ENCODE measurements around the gene RNLS.
"Not testable (repeated sequence)": the region's sequence is repeated elsewhere in the genome, so short reads cannot be mapped to it uniquely, and the experiment has no call there.

RNLS gene

DNA sequence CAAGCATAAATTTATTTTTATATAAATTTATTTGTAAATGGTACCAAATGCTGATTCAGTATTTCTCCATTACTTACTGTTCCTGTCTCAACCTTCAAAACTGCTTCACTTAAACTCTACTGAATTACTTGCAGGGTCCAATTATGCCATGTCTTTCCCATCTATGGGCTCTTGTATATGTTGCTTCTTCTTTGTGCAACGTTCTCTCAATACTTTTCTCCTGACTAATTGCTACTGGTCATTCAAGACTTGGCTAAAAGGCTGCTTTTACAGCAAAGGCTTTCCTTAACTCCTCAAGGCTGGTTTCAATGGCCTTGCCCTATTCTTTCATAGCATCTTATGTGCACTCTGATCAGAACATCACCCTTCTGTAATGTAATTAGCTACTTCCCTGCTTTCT is 67.9 kb downstream of the RNLS start:
- no peak for DNase-seq

DNA sequence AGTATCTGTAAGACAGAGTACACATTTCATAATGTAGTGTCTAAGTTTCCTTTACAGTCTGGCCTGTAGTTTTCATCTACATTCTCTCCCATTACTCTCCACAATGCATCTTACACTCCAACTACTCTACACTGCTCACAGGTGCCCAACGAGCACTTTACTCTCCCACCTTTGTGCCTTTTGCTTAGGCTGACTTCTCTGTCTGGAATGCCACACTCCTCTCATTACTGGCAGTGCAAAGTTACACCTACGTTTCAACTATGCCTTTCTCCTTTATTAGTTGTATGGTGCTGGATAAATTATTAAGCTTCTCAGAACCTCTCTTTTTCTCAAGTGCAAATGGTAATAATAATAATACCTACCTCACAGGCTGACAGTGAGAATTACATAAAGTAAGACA is 70.5 kb downstream of the RNLS start:
- DNase-seq = no peak

DNA sequence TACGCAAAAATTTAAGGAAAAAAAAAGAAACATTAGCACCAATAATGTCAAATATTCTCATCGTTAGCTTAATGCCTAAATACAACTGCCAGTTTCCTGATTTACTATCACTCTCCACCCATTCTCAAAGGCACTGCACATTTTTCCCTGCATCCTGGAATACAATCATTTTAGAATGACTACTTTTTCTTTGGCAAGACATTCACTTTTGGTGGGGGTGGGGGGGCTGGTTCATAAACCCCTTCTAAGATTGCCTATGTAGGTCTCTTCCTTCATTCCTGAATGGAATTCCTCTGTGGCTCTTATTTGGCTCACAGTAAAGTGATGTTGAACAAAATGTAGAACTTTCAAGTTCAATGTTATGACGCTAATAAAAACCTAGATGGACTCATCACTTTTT is 74.3 kb downstream of the RNLS start:
- DNase-seq = no peak

DNA sequence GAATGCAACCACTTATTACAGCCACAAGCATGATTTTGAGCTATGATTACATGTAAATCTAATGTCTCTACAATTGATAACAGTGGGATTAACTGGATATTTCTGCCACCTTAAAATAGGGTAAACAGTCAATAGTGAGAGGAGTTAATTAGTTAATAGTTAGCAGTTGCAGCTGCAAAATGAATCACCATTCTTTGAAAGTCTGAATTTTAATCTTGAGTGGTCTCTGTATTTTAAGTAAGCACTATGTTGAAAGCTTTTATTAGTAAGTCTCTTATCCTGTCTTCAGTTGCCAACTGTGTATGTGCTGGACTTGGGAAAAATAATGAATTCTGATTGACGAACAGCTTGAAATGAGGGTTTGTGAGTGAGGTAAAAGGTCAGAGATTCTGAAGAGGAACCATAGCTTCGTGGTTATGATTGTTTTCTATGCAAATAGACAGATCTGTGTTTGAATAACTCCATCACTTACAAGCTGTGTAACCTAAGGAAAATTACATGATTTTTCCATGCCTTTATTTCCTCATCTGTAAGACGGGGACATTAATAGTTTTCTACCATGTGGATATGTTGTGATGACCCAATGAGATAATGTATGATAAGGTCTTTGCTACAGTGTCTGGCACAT is 75.2 kb downstream of the RNLS start:
- DNase-seq = no peak

DNA sequence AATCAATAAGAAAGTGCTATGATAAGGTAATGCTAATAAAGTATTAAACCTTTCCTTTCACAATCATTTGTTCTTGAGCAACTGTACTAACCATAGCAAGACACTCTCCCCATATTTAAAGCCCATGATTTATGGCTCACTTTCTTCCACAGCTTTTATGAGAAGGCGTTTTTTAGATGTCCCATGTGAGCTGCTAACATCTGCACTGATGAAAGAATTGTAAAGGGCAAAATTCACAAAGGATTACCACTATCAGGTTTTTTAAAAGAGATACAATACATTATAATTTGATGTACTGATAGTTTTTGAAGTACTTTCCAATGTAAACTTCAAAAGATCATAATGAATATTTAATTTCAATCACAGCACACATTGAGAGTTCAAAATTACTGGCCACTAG is 75.7 kb downstream of the RNLS start:
- DNase-seq = no peak

DNA sequence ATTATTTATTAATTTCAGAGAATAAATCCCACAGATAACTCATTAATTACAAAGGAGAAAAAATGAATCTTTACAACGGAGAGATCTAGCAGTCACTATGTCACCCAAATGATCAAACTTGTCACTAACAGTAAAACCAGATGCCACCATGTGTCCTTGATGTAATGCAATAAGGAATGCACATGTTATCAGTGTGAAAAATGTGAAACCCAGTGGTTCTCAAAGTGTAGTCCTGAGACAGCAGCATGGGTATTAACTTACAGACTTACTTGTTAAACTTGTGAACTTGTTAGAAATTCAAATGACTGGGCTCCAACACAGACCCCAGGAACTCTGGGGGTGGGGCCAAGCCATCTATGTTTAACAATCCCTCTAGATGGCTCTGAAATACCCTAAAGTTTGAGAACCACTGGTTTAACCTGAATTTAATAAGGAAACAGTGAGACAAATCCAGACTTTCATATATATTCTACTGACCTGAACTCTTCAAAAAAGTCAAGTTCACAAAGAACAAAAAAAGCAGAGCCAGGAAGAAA is 77.4 kb downstream of the RNLS start:
- DNase-seq = no peak

DNA sequence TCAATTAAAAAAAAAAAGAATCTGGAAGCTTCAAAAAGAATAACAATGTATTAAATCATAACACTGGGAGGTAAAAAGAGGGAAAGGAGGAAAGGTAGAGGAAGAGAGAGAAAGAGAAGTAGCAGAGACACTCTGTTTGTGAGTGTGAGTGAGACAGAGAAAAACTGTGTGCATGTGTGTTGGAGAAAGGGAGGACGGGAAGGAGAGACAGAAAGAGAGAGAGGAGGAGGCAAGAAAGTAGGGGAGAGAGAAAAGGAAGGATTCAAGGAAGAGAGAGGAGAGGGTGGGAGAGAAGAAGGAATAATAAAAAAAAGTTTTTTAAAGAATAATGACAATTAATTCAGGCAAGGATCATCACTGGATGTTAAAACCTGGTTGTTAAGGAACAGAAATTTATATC is 77.9 kb downstream of the RNLS start:
- DNase-seq = no peak

DNA sequence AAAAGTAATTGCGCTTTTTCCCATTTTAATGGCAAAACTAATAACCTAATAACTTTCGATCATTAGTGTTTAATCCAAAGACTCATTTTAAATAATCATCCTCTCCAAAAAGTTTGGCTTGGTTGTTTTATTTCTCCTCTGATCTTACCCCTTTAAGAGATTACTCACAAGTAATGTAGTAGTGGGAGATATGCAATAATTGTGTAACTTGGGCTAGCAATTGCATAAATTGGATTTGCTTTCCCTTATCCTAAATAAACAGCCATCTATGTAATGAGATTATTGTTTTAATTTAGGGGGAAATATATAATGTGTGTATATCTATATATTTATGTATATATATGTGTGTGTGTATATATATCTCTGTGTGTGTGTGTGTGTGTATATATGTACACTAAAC is 82.5 kb downstream of the RNLS start:
- no peak for DNase-seq

DNA sequence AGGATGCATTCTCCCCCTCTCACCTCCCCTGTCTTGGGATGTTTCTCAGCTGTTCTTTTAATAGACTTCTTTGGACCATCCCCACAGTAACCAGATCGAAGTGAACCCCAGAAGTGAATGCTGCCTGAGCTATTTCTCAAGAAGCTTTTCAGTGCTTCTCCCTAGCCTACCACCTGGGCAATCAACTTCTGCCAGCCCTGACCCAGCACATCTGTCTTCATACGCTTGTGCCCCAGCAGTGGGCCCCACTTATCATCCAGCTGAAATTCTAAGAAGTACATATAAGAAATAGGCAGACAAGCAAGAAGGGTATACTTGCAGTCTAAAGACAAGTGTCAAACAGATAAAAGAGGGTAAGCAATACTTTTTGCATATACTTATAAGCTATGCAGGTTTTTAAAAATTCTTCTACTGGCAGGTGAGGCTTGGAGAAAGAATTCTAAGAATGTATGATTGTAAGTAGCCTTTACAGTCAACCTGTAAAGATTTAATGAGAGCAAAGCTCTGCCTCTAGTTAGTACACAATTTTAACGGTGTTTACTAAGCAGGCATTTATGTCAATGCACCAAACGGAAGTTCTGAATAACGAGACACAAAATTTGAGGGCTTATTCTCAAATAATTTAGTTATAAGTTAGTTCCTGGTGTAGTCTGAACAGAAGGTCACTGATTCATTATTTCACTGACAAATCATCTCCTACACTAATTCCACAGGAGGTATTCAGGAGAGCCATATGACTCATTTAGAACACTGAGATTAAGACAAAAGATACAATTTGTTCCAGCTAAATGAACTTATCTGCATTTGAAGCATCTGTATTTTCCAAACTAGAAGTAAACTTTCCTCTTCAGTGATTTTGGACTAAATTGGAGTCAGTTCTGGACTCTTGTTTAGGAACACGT is 83.3 kb downstream of the RNLS start:
- DNase-seq = no peak

DNA sequence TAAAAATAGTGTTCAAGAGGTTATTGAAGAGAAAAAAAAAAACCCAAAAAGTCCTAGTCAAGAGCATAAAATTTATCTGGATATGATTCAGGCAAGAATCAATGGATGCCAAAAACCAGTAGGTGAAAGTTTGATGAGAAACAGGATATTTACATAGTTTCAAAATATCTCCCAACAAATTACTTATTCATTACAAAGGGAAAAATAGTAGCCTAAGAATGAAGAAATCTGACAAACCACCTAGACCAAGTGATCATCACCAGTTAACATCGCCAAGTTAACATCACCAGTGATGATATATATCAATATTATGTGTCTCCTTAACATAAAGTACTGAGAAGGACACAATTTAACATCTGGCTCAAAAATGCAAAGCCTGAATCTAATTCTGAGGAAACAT is 85.2 kb downstream of the RNLS start:
- no peak for DNase-seq

DNA sequence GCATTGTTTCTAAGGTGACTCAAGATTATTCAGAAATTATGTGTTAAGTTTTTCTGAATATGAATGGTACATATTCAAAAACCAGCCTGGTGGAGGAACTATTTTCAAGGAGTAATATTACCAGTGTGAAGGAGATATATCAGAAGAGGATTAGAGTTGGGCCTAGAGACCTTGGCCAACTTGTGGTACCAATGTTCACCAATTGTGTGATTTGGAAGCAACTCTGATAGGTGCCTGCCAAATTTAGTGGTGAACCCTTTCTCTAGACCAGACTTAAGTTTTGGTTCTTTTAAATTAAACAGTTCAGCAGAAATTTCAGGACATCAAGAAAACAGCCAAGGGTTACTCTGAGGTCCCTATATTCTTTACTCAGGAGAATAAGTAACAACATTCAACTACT is 88.6 kb downstream of the RNLS start:
- DNase-seq = no peak

DNA sequence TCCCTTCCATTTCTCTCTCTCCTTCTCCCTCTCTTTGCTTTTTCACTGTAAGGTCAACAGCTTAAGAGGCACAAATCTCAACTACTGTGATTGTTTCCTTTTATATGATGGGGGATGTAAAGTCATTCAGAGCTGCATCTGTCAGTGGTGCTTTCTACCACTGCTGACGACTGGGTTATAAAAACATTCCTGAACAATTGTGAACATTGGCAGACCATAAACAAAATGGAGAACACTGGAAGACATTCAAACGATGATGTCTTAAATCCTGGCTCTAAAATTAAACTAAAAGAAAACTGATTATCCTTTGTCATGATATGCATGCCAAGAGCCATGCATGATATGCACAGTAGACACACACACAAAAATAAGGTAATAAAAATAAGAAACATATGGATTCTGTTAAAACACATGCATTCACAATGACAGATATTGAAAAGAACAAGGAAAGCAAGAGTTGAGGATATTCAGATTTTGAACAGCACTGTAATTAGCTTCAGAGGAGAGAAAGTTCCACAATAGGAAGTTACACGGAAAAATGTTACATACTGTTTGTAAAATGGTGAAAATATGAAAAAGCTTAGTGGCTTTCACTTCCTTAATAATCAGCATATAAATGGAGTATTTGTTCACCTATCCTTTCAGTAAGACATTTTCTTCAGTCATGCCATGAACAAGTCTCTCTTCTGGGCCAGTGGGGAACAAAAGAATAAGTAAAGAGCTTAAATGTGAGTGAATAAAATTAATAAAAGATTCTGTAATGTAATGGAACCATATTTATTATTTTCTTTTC is 89.2 kb downstream of the RNLS start:
- DNase-seq = no peak

DNA sequence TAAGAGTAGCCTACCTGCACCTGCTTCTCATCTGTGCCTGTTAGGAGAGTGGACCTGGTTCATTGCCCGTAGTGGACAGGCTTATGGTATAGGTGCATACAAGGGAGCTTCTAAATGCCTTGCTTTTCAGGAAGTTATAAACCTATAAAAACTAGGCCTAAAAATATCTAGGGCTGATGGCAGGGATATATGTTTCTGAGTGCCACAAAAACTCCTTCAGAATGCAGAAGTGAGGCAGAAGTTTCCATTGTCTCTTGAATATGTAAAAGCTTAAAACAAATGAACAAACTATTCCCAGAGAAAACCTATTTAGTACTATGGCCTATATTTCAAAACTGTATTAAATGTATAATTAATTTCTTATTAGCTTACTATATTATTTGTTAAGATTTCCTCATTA is 91.8 kb downstream of the RNLS start:
- no peak for DNase-seq

DNA sequence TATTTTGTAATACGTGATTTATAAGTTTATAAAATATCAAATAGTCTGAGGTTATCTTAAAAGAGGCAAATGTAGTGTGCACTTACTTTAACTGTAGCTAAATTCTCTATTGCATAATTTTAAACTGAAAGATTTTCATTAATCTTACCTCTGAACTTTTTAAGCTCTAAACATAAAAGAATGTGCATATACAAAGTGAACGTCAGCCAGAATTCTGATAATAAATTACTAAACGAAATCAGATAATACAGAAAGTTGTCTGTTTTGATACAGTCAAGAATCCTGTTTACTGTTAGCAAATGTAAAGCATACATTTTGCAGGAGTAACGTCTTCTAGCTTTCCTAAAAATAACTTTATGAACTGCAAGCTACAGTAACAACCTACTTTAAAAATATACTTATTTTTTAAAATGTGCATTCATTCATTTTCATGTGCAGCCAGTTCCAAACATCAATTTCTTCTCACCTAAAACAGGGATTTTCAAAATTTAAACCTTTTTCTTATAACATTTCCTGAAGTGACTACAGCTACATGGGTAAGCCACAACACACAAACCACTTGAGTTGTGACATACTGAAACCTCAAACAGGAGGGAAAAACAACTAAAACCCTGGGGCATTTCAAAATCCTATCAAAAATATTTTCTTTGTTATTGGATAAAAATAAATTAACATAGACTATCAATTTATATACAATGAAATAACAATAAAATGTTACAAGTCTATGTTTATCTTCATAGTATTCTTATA is 92.7 kb downstream of the RNLS start:
- DNase-seq = no peak

DNA sequence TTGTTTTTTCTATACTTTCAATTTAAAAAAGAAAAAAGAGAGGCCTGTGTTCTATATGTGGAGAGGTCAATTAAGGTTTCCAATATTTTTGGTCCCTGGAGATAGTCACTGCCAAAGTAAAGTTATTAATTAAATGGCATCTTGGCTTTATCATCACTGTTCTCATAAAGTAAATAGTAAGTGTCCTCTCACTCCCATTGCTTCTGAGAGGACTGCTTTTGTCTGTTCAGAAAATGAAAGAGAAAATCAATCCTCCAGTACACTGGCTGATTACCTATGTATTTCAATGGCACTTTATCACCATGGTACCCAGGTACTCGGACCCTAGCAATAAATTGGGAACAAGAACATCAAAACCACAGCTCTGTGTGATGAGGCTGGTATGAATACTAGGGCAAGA is 94.0 kb downstream of the RNLS start:
- DNase-seq = peak; percentile 33

DNA sequence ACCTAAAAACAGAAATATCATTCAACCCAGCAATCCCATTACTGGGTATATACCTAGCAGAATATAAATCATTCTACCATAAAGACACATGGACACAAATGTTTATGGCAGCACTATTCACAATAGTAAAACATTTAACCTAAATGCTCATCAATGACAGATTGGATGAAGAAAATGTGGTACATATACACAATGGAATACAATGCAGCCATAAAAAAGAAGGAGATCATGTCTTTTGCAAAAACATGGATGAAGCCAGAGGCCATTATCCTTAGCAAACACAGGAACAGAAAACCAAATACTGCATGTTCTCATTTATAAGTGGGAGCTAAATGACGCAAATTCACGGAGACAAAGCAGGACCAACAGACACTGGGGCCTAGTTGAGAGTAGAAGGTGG is 96.3 kb downstream of the RNLS start:
- not testable (repeated sequence) for DNase-seq

DNA sequence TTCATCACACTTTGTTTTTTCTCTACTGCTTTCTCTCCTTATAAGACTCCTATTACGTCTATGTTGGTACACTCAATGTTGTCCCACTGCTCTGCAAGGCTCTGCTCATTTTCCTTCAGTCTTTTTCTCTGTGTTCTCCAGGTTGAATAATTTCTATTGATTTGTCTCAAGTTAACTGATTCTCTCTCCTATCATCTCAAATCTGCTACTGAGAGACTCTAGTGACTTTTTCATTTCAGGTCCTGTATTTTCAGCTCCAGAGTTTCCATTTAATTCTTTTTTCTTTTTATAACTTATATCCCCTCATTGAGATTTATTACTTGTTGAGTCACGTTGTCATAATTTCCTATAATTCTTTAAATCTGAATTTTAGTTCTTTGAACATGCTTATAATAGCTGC is 100.9 kb downstream of the RNLS start:
- DNase-seq = no peak

DNA sequence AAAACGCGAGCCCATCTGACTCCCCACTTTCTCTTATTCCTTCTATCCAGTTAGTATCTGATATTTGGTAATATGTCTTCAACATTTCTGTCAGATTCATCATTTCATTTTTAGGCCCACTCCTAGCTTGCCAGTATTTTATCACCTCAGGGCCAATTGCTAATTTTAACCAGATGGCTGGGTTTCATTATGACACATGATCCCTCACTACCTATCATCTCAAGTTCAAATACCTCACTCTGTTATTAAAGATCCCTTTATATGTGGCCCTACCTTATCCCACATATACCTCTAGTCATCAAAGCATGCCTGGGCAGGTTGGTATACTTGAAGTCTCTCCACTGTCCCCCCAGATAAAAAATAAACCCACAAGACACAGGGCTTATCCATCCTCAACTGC is 104.9 kb downstream of the RNLS start:
- no peak for DNase-seq

DNA sequence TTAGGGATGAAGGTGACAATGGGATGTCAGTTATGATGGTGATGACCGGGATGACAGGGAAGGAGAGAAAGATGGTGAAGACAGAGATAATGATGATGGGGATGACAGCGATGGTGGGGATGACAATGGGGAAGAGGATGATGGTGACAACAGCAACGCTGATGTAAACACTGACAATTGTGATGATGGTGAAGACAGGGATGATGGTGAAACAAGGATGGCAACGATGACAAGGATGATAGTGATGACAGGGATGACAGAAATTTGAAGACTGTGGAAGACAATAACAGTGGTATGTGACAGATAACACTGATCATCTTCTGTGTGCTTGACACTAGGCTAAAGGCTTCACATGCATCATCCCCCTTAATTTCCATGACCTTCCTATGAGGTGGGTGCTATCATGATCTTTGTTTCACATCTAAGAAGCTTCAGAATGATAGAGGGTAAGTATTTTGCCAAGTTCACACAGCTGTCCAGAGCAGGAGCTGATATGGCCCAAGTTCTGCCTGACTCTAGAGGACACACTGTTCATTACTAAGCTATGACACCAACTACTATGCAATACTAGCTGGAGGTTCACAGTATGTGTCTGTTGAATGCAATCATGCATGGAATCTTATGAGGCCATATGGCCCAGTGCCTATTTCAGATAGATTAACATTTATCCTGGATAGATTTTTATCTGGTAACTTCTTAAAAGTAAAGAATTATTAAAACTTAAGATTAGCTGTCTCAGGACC is 105.6 kb downstream of the RNLS start:
- no peak for DNase-seq

DNA sequence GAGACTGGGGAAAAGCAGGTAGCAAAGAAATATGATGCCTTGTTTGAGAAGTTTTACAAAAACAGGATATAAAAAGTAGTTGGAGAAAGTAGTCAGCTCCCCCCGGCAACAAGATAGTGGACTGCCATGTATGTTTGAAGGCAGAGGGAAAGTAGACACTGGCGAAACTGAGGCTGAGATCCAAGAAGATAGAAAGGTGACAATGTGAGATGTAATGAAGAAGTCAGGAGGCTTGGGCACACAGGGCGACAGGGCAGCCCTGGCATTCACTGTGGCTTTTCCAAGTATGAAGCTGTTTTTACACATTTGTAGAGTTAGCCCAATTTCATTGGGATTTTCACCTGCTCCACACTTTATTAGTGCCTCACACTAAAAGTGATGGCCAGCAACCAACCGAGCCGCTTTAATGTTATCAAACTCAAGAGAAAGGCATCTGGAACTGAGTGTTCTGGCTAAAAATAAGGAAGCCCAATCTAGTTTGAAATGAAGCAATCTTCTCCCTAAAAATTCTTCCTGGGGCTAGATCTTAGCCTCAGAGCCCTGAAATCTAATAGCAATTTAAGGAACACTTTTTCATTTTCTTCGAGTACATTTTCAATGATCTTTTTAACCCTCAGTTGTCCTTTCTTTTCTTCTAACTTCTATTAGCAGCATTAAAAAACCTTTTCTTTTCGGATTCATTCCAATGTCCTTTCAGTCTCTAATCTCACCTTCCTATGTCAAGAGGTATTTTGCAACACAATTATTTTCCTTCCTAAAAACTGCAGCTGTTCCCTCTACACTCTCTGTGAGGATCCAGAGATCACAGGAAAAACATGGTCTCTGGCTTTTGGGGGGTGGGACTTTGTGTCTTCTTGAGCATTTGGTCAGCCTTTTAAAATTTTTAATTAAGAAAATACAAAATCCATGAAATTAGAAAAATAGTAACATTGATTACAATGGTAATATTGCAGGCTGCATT is 108.0 kb downstream of the RNLS start:
- no peak for DNase-seq

Data from DMS79 treated with DMSO at 0.1 percent for 48 hours (cell line).